HAP-1 (cell line): ENCODE measurements around the gene SDK1.
"Not testable (repeated sequence)": the region's sequence is repeated elsewhere in the genome, so short reads cannot be mapped to it uniquely, and the experiment has no call there.

ENCODE experiments used
- DNase-seq, 2 experiments: peaks; one replicate each; pipeline ENCODE4 v3.0.0-alpha.2; 2016 to 2020; ENCODE audit warnings: low spot score in 2 of 2
- H3K27me3 ChIP-seq: fragments of 250-450 bp; sonication (Bioruptor Pico); 2 replicates; pipeline ENCODE4 v1.5.1; 2020; ENCODE audit warnings: low read depth, mild to moderate bottlenecking, moderate library complexity
- H3K36me3 ChIP-seq: fragments of 250-450 bp; sonication (Bioruptor Pico); replicated peaks from 2 replicates; pipeline ENCODE4 v1.5.1; 2020; ENCODE audit warnings: mild to moderate bottlenecking
- H3K4me1 ChIP-seq: fragments of 250-450 bp; sonication (Bioruptor Pico); 2 replicates; pipeline ENCODE4 v1.5.1; 2020; ENCODE audit warnings: mild to moderate bottlenecking
- H3K4me3 ChIP-seq: fragments of 250-450 bp; sonication (Bioruptor Pico); 2 replicates; pipeline ENCODE4 v1.5.1; 2020; ENCODE audit warnings: mild to moderate bottlenecking, moderate library complexity
- H3K9me3 ChIP-seq: fragments of 250-450 bp; sonication (Bioruptor Pico); 2 replicates; pipeline ENCODE4 v1.5.1; 2020; ENCODE audit warnings: mild to moderate bottlenecking, moderate library complexity
- in situ Hi-C: fragments of 300-500 bp; cut with MboI; formaldehyde crosslinking; loops from 3 replicates; pipeline ENCODE4 v1.14.3; 2020; ENCODE audit warnings: low sequenced_read_pairs, inconsistent platforms, mixed read lengths

SDK1 gene

GRCh38 chr7:3706091-3706490 is 405.0 kb downstream of the SDK1 start:
- H3K36me3 ChIP-seq, DNase-seq, H3K9me3 ChIP-seq, H3K4me1 ChIP-seq, H3K27me3 ChIP-seq, H3K4me3 ChIP-seq, in situ Hi-C loops: not testable (repeated sequence)

GRCh38 chr7:3710122-3710521 is 409.1 kb downstream of the SDK1 start:
- Histone ChIP-seq H3K9me3 (no peaks in the 10 kb centered on the region; the same call in 1 of the 2 replicates), H3K4me1 (no peaks in the 10 kb centered on the region), H3K27me3 (no peaks in the 10 kb centered on the region), H3K4me3 (no peak overlapping the region), H3K36me3 (no peaks in the 10 kb centered on the region)
- in situ Hi-C loops = no loop called here
- DNase-seq = no peak

GRCh38 chr7:3710531-3710930 is 409.5 kb downstream of the SDK1 start:
- DNase-seq = no peak
- in situ Hi-C loops = no loop called here

GRCh38 chr7:3712841-3713240 is 411.8 kb downstream of the SDK1 start:
- DNase-seq = no peak
- Histone ChIP-seq H3K27me3 (no peaks in the 10 kb centered on the region), H3K4me3 (no peak overlapping the region), H3K36me3 (no peaks in the 10 kb centered on the region), H3K9me3 (no peaks in the 10 kb centered on the region), H3K4me1 (no peaks in the 10 kb centered on the region)
- in situ Hi-C loops = no loop called here

More at GRCh38 chr7:3710531-3710930, 409.5 kb downstream of the SDK1 start:
- no peaks in the 10 kb centered on the region for H3K27me3 ChIP-seq
- no peaks in the 10 kb centered on the region; the same call in 1 of the 2 replicates for H3K9me3 ChIP-seq
- no peak overlapping the region for H3K4me3 ChIP-seq
- H3K4me1 ChIP-seq = no peaks in the 10 kb centered on the region
- H3K36me3 ChIP-seq = no peaks in the 10 kb centered on the region

GRCh38 chr7:3721422-3721821 is 420.4 kb downstream of the SDK1 start:
- no peak overlapping the region for H3K4me3 ChIP-seq
- no peaks in the 10 kb centered on the region for H3K9me3 ChIP-seq
- no peak for DNase-seq
- no peaks in the 10 kb centered on the region for H3K36me3 ChIP-seq
- H3K4me1 ChIP-seq = no peaks in the 10 kb centered on the region
- in situ Hi-C loops = no loop called here
- H3K27me3 ChIP-seq = no peaks in the 10 kb centered on the region

- in situ Hi-C loops = no loop called here
- no peaks in the 10 kb centered on the region for H3K4me1 ChIP-seq
- no peaks in the 10 kb centered on the region for H3K27me3 ChIP-seq
- no peaks in the 10 kb centered on the region for H3K9me3 ChIP-seq
- no peak overlapping the region for H3K4me3 ChIP-seq
- no peaks in the 10 kb centered on the region for H3K36me3 ChIP-seq
- peak in 1 of 2 experiments; percentile 7 for DNase-seq
These were observed 421.4 kb downstream of the SDK1 start for GRCh38 chr7:3722396-3722922.

- Histone ChIP-seq H3K4me3 (no peak overlapping the region), H3K4me1 (no peaks in the 10 kb centered on the region), H3K9me3 (no peaks in the 10 kb centered on the region), H3K36me3 (no peaks in the 10 kb centered on the region), H3K27me3 (no peaks in the 10 kb centered on the region)
- DNase-seq = no peak
- in situ Hi-C loops = no loop called here
These were observed 424.4 kb downstream of the SDK1 start for GRCh38 chr7:3725155-3726059.

- DNase-seq = no peak
- in situ Hi-C loops = no loop called here
- H3K27me3 ChIP-seq = no peaks in the 10 kb centered on the region
- no peak overlapping the region for H3K4me3 ChIP-seq
- H3K4me1 ChIP-seq = no peaks in the 10 kb centered on the region
- H3K36me3 ChIP-seq = no peaks in the 10 kb centered on the region
- H3K9me3 ChIP-seq = no peaks in the 10 kb centered on the region
These were observed 429.2 kb downstream of the SDK1 start for GRCh38 chr7:3730276-3730675.

GRCh38 chr7:3732395-3733005 is 431.4 kb downstream of the SDK1 start:
- no peak for DNase-seq
- Histone ChIP-seq H3K9me3 (no peaks in the 10 kb centered on the region), H3K4me3 (no peak overlapping the region), H3K36me3 (no peaks in the 10 kb centered on the region), H3K4me1 (no peaks in the 10 kb centered on the region), H3K27me3 (no peaks in the 10 kb centered on the region)
- in situ Hi-C loops = no loop called here

GRCh38 chr7:3733541-3734140 is 432.6 kb downstream of the SDK1 start:
- H3K4me3 ChIP-seq = no peak overlapping the region
- H3K27me3 ChIP-seq = no peaks in the 10 kb centered on the region
- H3K9me3 ChIP-seq = no peaks in the 10 kb centered on the region
- H3K4me1 ChIP-seq = no peaks in the 10 kb centered on the region
- no peaks in the 10 kb centered on the region for H3K36me3 ChIP-seq
- no peak for DNase-seq
- in situ Hi-C loops = no loop called here

- Histone ChIP-seq H3K9me3 (no peaks in the 10 kb centered on the region; the same call in 1 of the 2 replicates), H3K27me3 (no peaks in the 10 kb centered on the region), H3K4me1 (no peaks in the 10 kb centered on the region), H3K36me3 (no peaks in the 10 kb centered on the region), H3K4me3 (no peak overlapping the region)
- no peak for DNase-seq
- in situ Hi-C loops = no loop called here
These were observed 437.9 kb downstream of the SDK1 start for GRCh38 chr7:3738964-3739363.

- H3K9me3 ChIP-seq = no peaks in the 10 kb centered on the region; the same call in 1 of the 2 replicates
- in situ Hi-C loops = no loop called here
- H3K27me3 ChIP-seq = no peaks in the 10 kb centered on the region
- no peaks in the 10 kb centered on the region for H3K4me1 ChIP-seq
- H3K4me3 ChIP-seq = no peak overlapping the region
- DNase-seq = no peak
- no peaks in the 10 kb centered on the region for H3K36me3 ChIP-seq
These were observed 438.9 kb downstream of the SDK1 start for GRCh38 chr7:3739983-3740382.

GRCh38 chr7:3747467-3747866 is 446.4 kb downstream of the SDK1 start:
- in situ Hi-C loops = no loop called here
- no peak for DNase-seq
- H3K9me3 ChIP-seq = no peaks in the 10 kb centered on the region

GRCh38 chr7:3748389-3748788 is 447.3 kb downstream of the SDK1 start:
- no peaks in the 10 kb centered on the region for H3K9me3 ChIP-seq
- H3K36me3 ChIP-seq = no peaks in the 10 kb centered on the region
- H3K4me3 ChIP-seq = no peak overlapping the region
- in situ Hi-C loops = no loop called here
- DNase-seq = no peak
- H3K27me3 ChIP-seq = no peaks in the 10 kb centered on the region
- no peaks in the 10 kb centered on the region for H3K4me1 ChIP-seq

More at GRCh38 chr7:3747467-3747866, 446.4 kb downstream of the SDK1 start:
- Histone ChIP-seq H3K4me3 (no peak overlapping the region), H3K4me1 (no peaks in the 10 kb centered on the region), H3K27me3 (no peaks in the 10 kb centered on the region), H3K36me3 (no peaks in the 10 kb centered on the region)
